GM12878 (cell line): Measurements from ENCODE around the gene MRGPRX3. TPM values are rescaled to one million over a fixed set of nuclear protein-coding genes. Genes with fewer than 3 reads are reported as not detected.

Experiments used
- ATAC-seq: fragments of 200-7000 bp; cut with Tn5 transposase; 3 replicates; pipeline ENCODE4 v1.9.1; 2020; ENCODE audit warnings: mild to moderate bottlenecking, moderate library complexity
- BruUV-seq: library from RNA; stranded (reverse); fragments of 400-500 nt; replicated peaks from 2 replicates; lab custom pipeline; 2021; lab: Mats Ljungman, UMichigan
- CTCF ChIA-PET: fragments of 300-600 bp; sonication (Branson Sonifier 250); formaldehyde crosslinking; extraction: SDS; loops from one replicate; lab custom pipeline; 2021; ENCODE audit warnings: inconsistent platforms; lab: Yijun Ruan, JAX
- POLR2A ChIA-PET: fragments of 350-600 bp; formaldehyde crosslinking; extraction: SDS; loops from one replicate; lab custom pipeline; 2021; ENCODE audit warnings: inconsistent platforms; lab: Charles Lee
- RAD21 ChIA-PET: fragments of 300-600 bp; sonication (Branson Sonifier 250); formaldehyde crosslinking; loops from one replicate; lab custom pipeline; 2023; ENCODE audit warnings: antibody characterized with exemption; ENCODE audit not compliant: unreplicated experiment; lab: Charles Lee
- SMC1A ChIA-PET: fragments of 300-600 bp; sonication (Branson Sonifier 250); formaldehyde crosslinking; loops from one replicate; lab custom pipeline; 2023; ENCODE audit not compliant: unreplicated experiment, uncharacterized antibody; lab: Charles Lee
- DNase-seq: peaks from one replicate; pipeline ENCODE4 v3.0.0-alpha.2; 2011; ENCODE audit warnings: low read depth, low spot score
- FAIRE-seq: peaks from 3 replicates; lab custom pipeline; 2011; peaks lifted over from hg19 to GRCh38; lab: Jason Lieb, UNC
- H2AFZ ChIP-seq: 2 replicates; pipeline ENCODE4 v1.6.0; 2011; ENCODE audit warnings: low read depth, low read length, control low read depth; ENCODE audit not compliant: control insufficient read depth
- H3K27ac ChIP-seq: 2 replicates; pipeline ENCODE4 v1.5.1; 2011; ENCODE audit warnings: control low read depth; ENCODE audit not compliant: control insufficient read depth, insufficient read depth
- H3K27me3 ChIP-seq, 2 experiments: replicated peaks in 1 of 2; 2 replicates each; pipeline versions ENCODE4 v1.6.0 to v1.6.1; 2011; ENCODE audit warnings: low read length in 1 of 2; ENCODE audit not compliant: control insufficient read depth in 2 of 2, insufficient read depth in 2 of 2
- H3K36me3 ChIP-seq, 2 experiments: 2 replicates each; pipeline ENCODE4 v1.5.1; 2011; ENCODE audit warnings: low read length in 1 of 2; ENCODE audit not compliant: control insufficient read depth in 2 of 2, insufficient read depth in 2 of 2
- H3K4me1 ChIP-seq: 2 replicates; pipeline ENCODE4 v1.6.1; 2011; ENCODE audit warnings: mild to moderate bottlenecking, low read length, moderate library complexity, mixed read lengths; ENCODE audit not compliant: control insufficient read depth, insufficient read depth
- H3K4me2 ChIP-seq: 2 replicates; pipeline ENCODE4 v1.6.0; 2011; ENCODE audit warnings: control low read depth; ENCODE audit not compliant: control insufficient read depth, insufficient read depth
- H3K4me3 ChIP-seq: fragments of 200-600 bp; sonication (generic); 2 replicates; pipeline ENCODE4 v1.5.1; 2016
- H3K79me2 ChIP-seq: 2 replicates; pipeline ENCODE4 v1.6.0; 2011; ENCODE audit warnings: low read length; ENCODE audit not compliant: control insufficient read depth, insufficient read depth
- H3K9ac ChIP-seq: 2 replicates; pipeline ENCODE4 v1.8.0; 2011; ENCODE audit warnings: low read length, control low read depth, mixed read lengths; ENCODE audit not compliant: control insufficient read depth, insufficient read depth
- H3K9me3 ChIP-seq: replicated peaks from 3 replicates; pipeline ENCODE4 v1.5.1; 2011; ENCODE audit warnings: mild to moderate bottlenecking, low read length; ENCODE audit not compliant: control insufficient read depth, insufficient read depth
- H4K20me1 ChIP-seq: 2 replicates; pipeline ENCODE4 v1.6.0; 2011; ENCODE audit not compliant: control insufficient read depth, insufficient read depth
- BACH1 ChIP-seq: fragments of 450-650 bp; IDR thresholded peaks from 2 replicates; pipeline ENCODE4 v1.6.1; 2017; ENCODE audit warnings: mild to moderate bottlenecking, borderline replicate concordance
- BHLHE40 ChIP-seq, 2 experiments: fragments of 450-650 bp in 1 of 2; IDR thresholded peaks; 2 replicates each; pipeline ENCODE4 v1.6.1; 2011 to 2017; ENCODE audit warnings: low read depth in 2 of 2, borderline replicate concordance in 1 of 2, improper control_type of control experiment in 1 of 2, low read length in 1 of 2, mild to moderate bottlenecking in 1 of 2
- HCFC1 ChIP-seq: fragments of 150-350 bp; IDR thresholded peaks from 2 replicates; pipeline ENCODE4 v1.6.1; 2014; ENCODE audit warnings: low read length
- HDAC2 ChIP-seq: fragments of 200-600 bp; sonication (generic); IDR thresholded peaks from 2 replicates; pipeline ENCODE4 v1.6.1; 2017
- RCOR1 ChIP-seq: conservative IDR thresholded peaks from 2 replicates; pipeline ENCODE4 v1.6.1; 2012; ENCODE audit warnings: low read depth, low read length, improper control_type of control experiment
- SRF ChIP-seq, 2 experiments: IDR thresholded peaks; 2 replicates each; pipeline ENCODE4 v1.6.1; 2011; ENCODE audit warnings: low read depth in 2 of 2, low read length in 2 of 2, mild to moderate bottlenecking in 1 of 2, moderate library complexity in 1 of 2
- ZBTB4 ChIP-seq: fragments of 450-650 bp; formaldehyde crosslinking; IDR thresholded peaks from 2 replicates; pipeline ENCODE4 v1.4.0; 2022; ENCODE audit warnings: mild to moderate bottlenecking, moderate library complexity
- in situ Hi-C: fragments of 300-500 bp; cut with MboI; formaldehyde crosslinking; loops from 9 replicates; pipeline ENCODE4 v1.14.3; 2018; ENCODE audit warnings: mixed read lengths
- intact Hi-C: fragments of 100-400 bp; cut with micrococcal nuclease; formaldehyde crosslinking; loops from one replicate; pipeline ENCODE4 v1.14.2; 2022; ENCODE audit not compliant: unreplicated experiment
- polyA plus RNA-seq, 11 experiments: library from polyadenylated mRNA; depleted of rRNA in 4 of 11; unstranded in 6 of 11; stranded (reverse) in 5 of 11; fragments of >200 nt; fragmentation: Nextera tagmentation in 4 of 11; fragmentation: Illumina TruSeq in 1 of 11; extraction: Ambion mirVana in 4 of 11; extraction: Trizol in 1 of 11; gene quantifications; 1 replicate in 1 of 11; 2 replicates in 10 of 11; pipeline versions ENCODE4 v1.2.1 to v1.2.3, GENCODE V29; 2011 to 2016; ENCODE audit warnings: inconsistent platforms in 2 of 11, missing spikeins in 2 of 11, low read depth in 1 of 11
- total RNA-seq, 4 experiments: library from RNA; depleted of rRNA in 3 of 4; stranded (reverse); fragments of >200 nt in 3 of 4; fragmentation: Illumina TruSeq in 1 of 4; extraction: Trizol in 1 of 4; gene quantifications; 2 replicates each; pipeline versions ENCODE4 v1.2.1 to v1.2.3, GENCODE V29; 2013 to 2021
- TF ChIP-seq, protein P1 (sequence below): IDR thresholded peaks from 2 replicates; pipeline ENCODE4 v1.6.1; 2012; ENCODE audit warnings: mild to moderate bottlenecking, low read depth, low read length
- TF ChIP-seq, protein P2 (sequence below): fragments of 450-650 bp; conservative IDR thresholded peaks from 2 replicates; pipeline ENCODE4 v1.6.1; 2017; ENCODE audit warnings: mild to moderate bottlenecking, moderate library complexity

Gene MRGPRX3
- total and polyA plus RNA-seq, 10 of the 15 experiments (the other 5 are each of a cell fraction or from before 2014, with no cell fraction given): not detected

- no peaks in the 10 kb centered on the region for H3K9me3 ChIP-seq
- CTCF ChIA-PET: interaction anchor here (0.9 to 2.5 kb wide), 7 partner anchors 9 to 344 kb away, joined by 3 to 8 read pairs (median 5); partner anchors contain the start of gene SAAL1
- no peak overlapping the region for H3K4me3 ChIP-seq
- H3K9ac ChIP-seq: no peak overlapping the region
- RAD21 ChIA-PET: interaction anchor here (0.7 kb wide), 1 partner anchor 21 kb away, joined by 3 read pairs; no protein-coding TSS in a partner anchor
- SMC1A ChIA-PET: interaction anchor here (1.3 kb wide), 2 partner anchors 12 to 101 kb away, joined by 4 to 5 read pairs; partner anchors contain the start of gene SAAL1
- no peaks in the 10 kb centered on the region for H4K20me1 ChIP-seq
- no peak overlapping the region for H3K4me2 ChIP-seq
- TF ChIP-seq BHLHE40 (IDR thresholded peaks at IDR 0.05; ENCODE audit: borderline replicate concordance in 1 of 2, low read depth in 2 of 2, low read length in 1 of 2): no peak
- no peak for TF ChIP-seq ZBTB4 (CRISPR knock-in tag)
- TF ChIP-seq HDAC2: no peak
- TF ChIP-seq BACH1: no peak
- no peak for TF ChIP-seq SRF (IDR thresholded peaks at IDR 0.05; ENCODE audit: low read depth in 2 of 2, low read length in 2 of 2)
- no peak for TF ChIP-seq HCFC1
- TF ChIP-seq, protein P1, sequence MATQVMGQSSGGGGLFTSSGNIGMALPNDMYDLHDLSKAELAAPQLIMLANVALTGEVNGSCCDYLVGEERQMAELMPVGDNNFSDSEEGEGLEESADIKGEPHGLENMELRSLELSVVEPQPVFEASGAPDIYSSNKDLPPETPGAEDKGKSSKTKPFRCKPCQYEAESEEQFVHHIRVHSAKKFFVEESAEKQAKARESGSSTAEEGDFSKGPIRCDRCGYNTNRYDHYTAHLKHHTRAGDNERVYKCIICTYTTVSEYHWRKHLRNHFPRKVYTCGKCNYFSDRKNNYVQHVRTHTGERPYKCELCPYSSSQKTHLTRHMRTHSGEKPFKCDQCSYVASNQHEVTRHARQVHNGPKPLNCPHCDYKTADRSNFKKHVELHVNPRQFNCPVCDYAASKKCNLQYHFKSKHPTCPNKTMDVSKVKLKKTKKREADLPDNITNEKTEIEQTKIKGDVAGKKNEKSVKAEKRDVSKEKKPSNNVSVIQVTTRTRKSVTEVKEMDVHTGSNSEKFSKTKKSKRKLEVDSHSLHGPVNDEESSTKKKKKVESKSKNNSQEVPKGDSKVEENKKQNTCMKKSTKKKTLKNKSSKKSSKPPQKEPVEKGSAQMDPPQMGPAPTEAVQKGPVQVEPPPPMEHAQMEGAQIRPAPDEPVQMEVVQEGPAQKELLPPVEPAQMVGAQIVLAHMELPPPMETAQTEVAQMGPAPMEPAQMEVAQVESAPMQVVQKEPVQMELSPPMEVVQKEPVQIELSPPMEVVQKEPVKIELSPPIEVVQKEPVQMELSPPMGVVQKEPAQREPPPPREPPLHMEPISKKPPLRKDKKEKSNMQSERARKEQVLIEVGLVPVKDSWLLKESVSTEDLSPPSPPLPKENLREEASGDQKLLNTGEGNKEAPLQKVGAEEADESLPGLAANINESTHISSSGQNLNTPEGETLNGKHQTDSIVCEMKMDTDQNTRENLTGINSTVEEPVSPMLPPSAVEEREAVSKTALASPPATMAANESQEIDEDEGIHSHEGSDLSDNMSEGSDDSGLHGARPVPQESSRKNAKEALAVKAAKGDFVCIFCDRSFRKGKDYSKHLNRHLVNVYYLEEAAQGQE: no peak
- TF ChIP-seq, protein P2, sequence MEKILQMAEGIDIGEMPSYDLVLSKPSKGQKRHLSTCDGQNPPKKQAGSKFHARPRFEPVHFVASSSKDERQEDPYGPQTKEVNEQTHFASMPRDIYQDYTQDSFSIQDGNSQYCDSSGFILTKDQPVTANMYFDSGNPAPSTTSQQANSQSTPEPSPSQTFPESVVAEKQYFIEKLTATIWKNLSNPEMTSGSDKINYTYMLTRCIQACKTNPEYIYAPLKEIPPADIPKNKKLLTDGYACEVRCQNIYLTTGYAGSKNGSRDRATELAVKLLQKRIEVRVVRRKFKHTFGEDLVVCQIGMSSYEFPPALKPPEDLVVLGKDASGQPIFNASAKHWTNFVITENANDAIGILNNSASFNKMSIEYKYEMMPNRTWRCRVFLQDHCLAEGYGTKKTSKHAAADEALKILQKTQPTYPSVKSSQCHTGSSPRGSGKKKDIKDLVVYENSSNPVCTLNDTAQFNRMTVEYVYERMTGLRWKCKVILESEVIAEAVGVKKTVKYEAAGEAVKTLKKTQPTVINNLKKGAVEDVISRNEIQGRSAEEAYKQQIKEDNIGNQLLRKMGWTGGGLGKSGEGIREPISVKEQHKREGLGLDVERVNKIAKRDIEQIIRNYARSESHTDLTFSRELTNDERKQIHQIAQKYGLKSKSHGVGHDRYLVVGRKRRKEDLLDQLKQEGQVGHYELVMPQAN: no peak
- TF ChIP-seq RCOR1: no peak
- TF ChIP-seq, all 136 proteins: peak for 0
- intact Hi-C loops (no loop called here), in situ Hi-C loops (no loop called here)
- no TSS peak for BruUV-seq
- no peaks in the 10 kb centered on the region for H3K4me1 ChIP-seq
- H3K79me2 ChIP-seq: no peaks in the 10 kb centered on the region
- no peak overlapping the region for H3K27ac ChIP-seq
- peaks cover 2 to 14% of the 10 kb centered on the region in 2 experiments for H3K36me3 ChIP-seq
- no peak for DNase-seq
- no peaks in the 10 kb centered on the region for H3K27me3 ChIP-seq
- POLR2A ChIA-PET: no interaction called here
- FAIRE-seq: no peak
- no peak for ATAC-seq
- H2AFZ ChIP-seq: no peak overlapping the region
These were observed 38.4 kb upstream of the MRGPRX3 start for GRCh38 chr11:18093959-18094358.
